Measurements from ENCODE around the gene CRY1. TPM values are rescaled to one million over a fixed set of nuclear protein-coding genes. Genes with fewer than 3 reads are reported as not detected.

The CRY1 gene
- total RNA-seq, 1 experiment from 2014 or later: 23.1 TPM

- no peak for TF ChIP-seq ARID4B (CRISPR knock-in tag; IDR thresholded peaks at IDR 0.05; ENCODE audit: borderline replicate concordance)
- TF ChIP-seq, protein P1, sequence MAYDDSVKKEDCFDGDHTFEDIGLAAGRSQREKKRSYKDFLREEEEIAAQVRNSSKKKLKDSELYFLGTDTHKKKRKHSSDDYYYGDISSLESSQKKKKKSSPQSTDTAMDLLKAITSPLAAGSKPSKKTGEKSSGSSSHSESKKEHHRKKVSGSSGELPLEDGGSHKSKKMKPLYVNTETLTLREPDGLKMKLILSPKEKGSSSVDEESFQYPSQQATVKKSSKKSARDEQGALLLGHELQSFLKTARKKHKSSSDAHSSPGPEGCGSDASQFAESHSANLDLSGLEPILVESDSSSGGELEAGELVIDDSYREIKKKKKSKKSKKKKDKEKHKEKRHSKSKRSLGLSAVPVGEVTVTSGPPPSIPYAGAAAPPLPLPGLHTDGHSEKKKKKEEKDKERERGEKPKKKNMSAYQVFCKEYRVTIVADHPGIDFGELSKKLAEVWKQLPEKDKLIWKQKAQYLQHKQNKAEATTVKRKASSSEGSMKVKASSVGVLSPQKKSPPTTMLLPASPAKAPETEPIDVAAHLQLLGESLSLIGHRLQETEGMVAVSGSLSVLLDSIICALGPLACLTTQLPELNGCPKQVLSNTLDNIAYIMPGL (CRISPR knock-in tag; IDR thresholded peaks at IDR 0.05): no peak
Measured at GRCh38 chr12:107118624-107119023, 25.3 kb upstream of the CRY1 start (continued).

GRCh38 chr12:107115119-107115518, 21.8 kb upstream of the CRY1 start:
- H3K4me3 Mint-ChIP-seq: no peak overlapping the region
- ChIA-PET POLR2A (interaction anchor here (1.2 kb wide), 1 partner anchor 21 kb away, joined by 3 read pairs; no protein-coding TSS in a partner anchor), CTCF (interaction anchor here (1.6 to 3.2 kb wide), 2 partner anchors 10 to 17 kb away, joined by 3 to 11 read pairs; no protein-coding TSS in a partner anchor)
- H3K27ac Mint-ChIP-seq: no peak overlapping the region
- no peaks in the 10 kb centered on the region for H3K9me3 Mint-ChIP-seq
- no peaks in the 10 kb centered on the region for H3K36me3 Mint-ChIP-seq
- H3K27me3 Mint-ChIP-seq (ENCODE audit: low read depth): no peaks in the 10 kb centered on the region; the same call in 1 of the 2 replicates
- DNase-seq (ENCODE audit: low spot score): no peak
- peaks cover 10% of the 10 kb centered on the region for H3K4me1 Mint-ChIP-seq
- ATAC-seq: no peak
- TF ChIP-seq CDX4 (CRISPR knock-in tag; IDR thresholded peaks at IDR 0.05; ENCODE audit: borderline replicate concordance) (no peak), NR2C2 (CRISPR knock-in tag; IDR thresholded peaks at IDR 0.05) (no peak), SP1 (CRISPR knock-in tag; conservative IDR thresholded peaks at IDR 0.05) (no peak), MXD4 (CRISPR knock-in tag; IDR thresholded peaks at IDR 0.05; ENCODE audit: borderline replicate concordance) (no peak), SMAD4 (CRISPR knock-in tag; IDR thresholded peaks at IDR 0.05) (no peak), MYBL2 (CRISPR knock-in tag; IDR thresholded peaks at IDR 0.05) (no peak), NFE2L1 (CRISPR knock-in tag; IDR thresholded peaks at IDR 0.05) (no peak), ATF2 (CRISPR knock-in tag; IDR thresholded peaks at IDR 0.05; ENCODE audit: borderline replicate concordance, low read depth) (no peak), TP53 (CRISPR knock-in tag; IDR thresholded peaks at IDR 0.05) (no peak), FOXJ3 (CRISPR knock-in tag; IDR thresholded peaks at IDR 0.05; ENCODE audit: borderline replicate concordance) (no peak)
- TF ChIP-seq, protein P2, sequence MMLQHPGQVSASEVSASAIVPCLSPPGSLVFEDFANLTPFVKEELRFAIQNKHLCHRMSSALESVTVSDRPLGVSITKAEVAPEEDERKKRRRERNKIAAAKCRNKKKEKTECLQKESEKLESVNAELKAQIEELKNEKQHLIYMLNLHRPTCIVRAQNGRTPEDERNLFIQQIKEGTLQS (CRISPR knock-in tag; conservative IDR thresholded peaks at IDR 0.05): no peak

- DNase-seq (ENCODE audit: low spot score) (no peak), ATAC-seq (no peak)
- H3K36me3 Mint-ChIP-seq: no peaks in the 10 kb centered on the region
- H3K4me1 Mint-ChIP-seq: peaks cover 2% of the 10 kb centered on the region
- H3K27me3 Mint-ChIP-seq (ENCODE audit: low read depth): no peaks in the 10 kb centered on the region; the same call in 1 of the 2 replicates
- H3K9me3 Mint-ChIP-seq: no peaks in the 10 kb centered on the region
- H3K4me3 Mint-ChIP-seq: no peak overlapping the region
- no peak overlapping the region for H3K27ac Mint-ChIP-seq
- POLR2A ChIA-PET: no interaction called here
- no peak for TF ChIP-seq JUN (CRISPR knock-in tag; IDR thresholded peaks at IDR 0.05)
- no peak for TF ChIP-seq TEAD1 (CRISPR knock-in tag; IDR thresholded peaks at IDR 0.05)
- no peak for TF ChIP-seq ZNF121 (CRISPR knock-in tag; IDR thresholded peaks at IDR 0.05)
- TF ChIP-seq MXD4 (CRISPR knock-in tag; IDR thresholded peaks at IDR 0.05; ENCODE audit: borderline replicate concordance): no peak
- CTCF ChIA-PET: no interaction called here
Measured at GRCh38 chr12:107111314-107111713, 18.0 kb upstream of the CRY1 start.

Data from WTC11 (cell line).